GM19455 (cell line): ENCODE results near the gene PTPRM.

Source experiments
- ATAC-seq: cut with Tn5 transposase; IDR thresholded peaks from one replicate; pipeline ENCODE4 v1.9.1; 2021; ENCODE audit not compliant: unreplicated experiment

PTPRM gene

GRCh38 chr18:7978834-7979233 lies 411.7 kb downstream of the PTPRM start:
- ATAC-seq: no peak

- no peak for ATAC-seq
These were observed 412.6 kb downstream of the PTPRM start for GRCh38 chr18:7979714-7980113.

GRCh38 chr18:7980136-7980535 lies 413.0 kb downstream of the PTPRM start:
- no peak for ATAC-seq

- ATAC-seq: no peak
These were observed 413.5 kb downstream of the PTPRM start for GRCh38 chr18:7980656-7981055.

GRCh38 chr18:7982216-7982615 lies 415.1 kb downstream of the PTPRM start:
- ATAC-seq: no peak

- no peak for ATAC-seq
These were observed 420.3 kb downstream of the PTPRM start for GRCh38 chr18:7987284-7987976.

- no peak for ATAC-seq
These were observed 423.6 kb downstream of the PTPRM start for GRCh38 chr18:7990670-7991069.

- ATAC-seq: no peak
These were observed 434.7 kb downstream of the PTPRM start for GRCh38 chr18:8001711-8002301.

GRCh38 chr18:8003878-8004675 lies 437.0 kb downstream of the PTPRM start:
- no peak for ATAC-seq

GRCh38 chr18:8004792-8005191 lies 437.7 kb downstream of the PTPRM start:
- ATAC-seq: no peak

- ATAC-seq: no peak
These were observed 438.9 kb downstream of the PTPRM start for GRCh38 chr18:8005870-8006569.

- no peak for ATAC-seq
These were observed 439.9 kb downstream of the PTPRM start for GRCh38 chr18:8006979-8007378.

- no peak for ATAC-seq
These were observed 440.9 kb downstream of the PTPRM start for GRCh38 chr18:8008033-8008432.

- no peak for ATAC-seq
These were observed 444.2 kb downstream of the PTPRM start for GRCh38 chr18:8011361-8011760.

- no peak for ATAC-seq
These were observed 444.8 kb downstream of the PTPRM start for GRCh38 chr18:8011906-8012305.

- no peak for ATAC-seq
These were observed 451.7 kb downstream of the PTPRM start for GRCh38 chr18:8018701-8019331.

GRCh38 chr18:8019600-8019999 lies 452.5 kb downstream of the PTPRM start:
- no peak for ATAC-seq

GRCh38 chr18:8020132-8020846 lies 453.2 kb downstream of the PTPRM start:
- ATAC-seq: no peak

GRCh38 chr18:8029061-8029460 lies 461.9 kb downstream of the PTPRM start:
- no peak for ATAC-seq

- ATAC-seq: no peak
These were observed 462.6 kb downstream of the PTPRM start for GRCh38 chr18:8029731-8030130.
